Hematopoietic multipotent progenitor cell treated with erythropoietin and hydrocortisone succinate and interleukin-3 and kit ligand, for 15 days (in vitro differentiated cells): ENCODE data around the gene MLC1.

Experiments
- DNase-seq: peaks from one replicate; pipeline ENCODE4 v3.0.0-alpha.2; 2015; ENCODE audit warnings: low spot score

The MLC1 gene

GRCh38 chr22:50085211-50085972, at the start of gene MLC1:
Gene MLC1, minus strand, starts transcription at chr22:50085426. Its CDS starts 524 bp downstream, at chr22:50084902.
- DNase-seq = peak; percentile 35

- no peak for DNase-seq
These were observed 49.3 kb upstream of the MLC1 start for GRCh38 chr22:50134481-50134880.

GRCh38 chr22:50131894-50132293, 46.7 kb upstream of the MLC1 start:
- no peak for DNase-seq

GRCh38 chr22:50129121-50129736, 44.0 kb upstream of the MLC1 start:
- no peak for DNase-seq

GRCh38 chr22:50125029-50125428, 39.8 kb upstream of the MLC1 start:
- no peak for DNase-seq

- DNase-seq = no peak
These were observed 37.9 kb upstream of the MLC1 start for GRCh38 chr22:50123119-50123518.

- DNase-seq = no peak
These were observed 36.0 kb upstream of the MLC1 start for GRCh38 chr22:50121202-50121740.

GRCh38 chr22:50119768-50120251, 34.6 kb upstream of the MLC1 start:
- DNase-seq = no peak

GRCh38 chr22:50119169-50119767, 34.0 kb upstream of the MLC1 start:
- DNase-seq = no peak

GRCh38 chr22:50118557-50119168, 33.4 kb upstream of the MLC1 start:
- DNase-seq = peak; percentile 75

GRCh38 chr22:50118129-50118528, 32.9 kb upstream of the MLC1 start:
- no peak for DNase-seq

- no peak for DNase-seq
These were observed 32.0 kb upstream of the MLC1 start for GRCh38 chr22:50117168-50117762.

- no peak for DNase-seq
These were observed 30.5 kb upstream of the MLC1 start for GRCh38 chr22:50115693-50116092.

- no peak for DNase-seq
These were observed 29.2 kb upstream of the MLC1 start for GRCh38 chr22:50114221-50115021.

- DNase-seq = no peak
These were observed 27.2 kb upstream of the MLC1 start for GRCh38 chr22:50112151-50113118.

- DNase-seq = no peak
These were observed 25.8 kb upstream of the MLC1 start for GRCh38 chr22:50111056-50111455.

- DNase-seq = no peak
These were observed 22.3 kb upstream of the MLC1 start for GRCh38 chr22:50107529-50107928.

GRCh38 chr22:50105208-50106100, 20.2 kb upstream of the MLC1 start:
- peak; percentile 21 for DNase-seq

- DNase-seq = no peak
These were observed 18.9 kb upstream of the MLC1 start for GRCh38 chr22:50104141-50104544.
